Parathyroid adenoma (tissue), 2 donors: Measurements from ENCODE around the gene TRABD2B.

Source experiments
- H2AFZ ChIP-seq: fragments of 300-600 bp; sonication (generic); one replicate; pipeline ENCODE4 v1.7.0; 2017; ENCODE audit warnings: antibody characterized with exemption, mild to moderate bottlenecking
- H3K27ac ChIP-seq: fragments of 300-600 bp; sonication (generic); one replicate; pipeline ENCODE4 v1.7.0; 2017
- H3K27me3 ChIP-seq: fragments of 300-600 bp; sonication (generic); one replicate; pipeline ENCODE4 v1.7.0; 2017; ENCODE audit warnings: low read length; ENCODE audit not compliant: control insufficient read depth, insufficient read depth
- H3K36me3 ChIP-seq: fragments of 300-600 bp; sonication (generic); one replicate; pipeline ENCODE4 v1.7.0; 2017; ENCODE audit warnings: low read length; ENCODE audit not compliant: control insufficient read depth, insufficient read depth
- H3K4me1 ChIP-seq: fragments of 300-600 bp; sonication (generic); one replicate; pipeline ENCODE4 v1.7.0; 2017; ENCODE audit warnings: control low read depth
- H3K4me2 ChIP-seq: fragments of 300-600 bp; sonication (generic); one replicate; pipeline ENCODE4 v1.7.0; 2017; ENCODE audit warnings: low read length
- H3K4me3 ChIP-seq: fragments of 300-600 bp; sonication (generic); one replicate; pipeline ENCODE4 v1.7.0; 2017; ENCODE audit warnings: low read depth, low read length
- H3K79me2 ChIP-seq: fragments of 300-600 bp; sonication (generic); one replicate; pipeline ENCODE4 v1.7.0; 2017; ENCODE audit warnings: control low read depth
- H3K9ac ChIP-seq: fragments of 300-600 bp; sonication (generic); one replicate; pipeline ENCODE4 v1.7.0; 2017; ENCODE audit warnings: mild to moderate bottlenecking
- H3K9me3 ChIP-seq: fragments of 300-600 bp; sonication (generic); one replicate; pipeline ENCODE4 v1.7.0; 2017; ENCODE audit warnings: low read length; ENCODE audit not compliant: control insufficient read depth
- TF ChIP-seq, protein P1 (sequence below): fragments of 300-600 bp; sonication (generic); IDR thresholded peaks from one replicate; pipeline ENCODE4 v1.7.0; 2017; ENCODE audit warnings: antibody characterized with exemption, mild to moderate bottlenecking
- donor health status: primary hyperparathyroidism.

Gene TRABD2B

DNA sequence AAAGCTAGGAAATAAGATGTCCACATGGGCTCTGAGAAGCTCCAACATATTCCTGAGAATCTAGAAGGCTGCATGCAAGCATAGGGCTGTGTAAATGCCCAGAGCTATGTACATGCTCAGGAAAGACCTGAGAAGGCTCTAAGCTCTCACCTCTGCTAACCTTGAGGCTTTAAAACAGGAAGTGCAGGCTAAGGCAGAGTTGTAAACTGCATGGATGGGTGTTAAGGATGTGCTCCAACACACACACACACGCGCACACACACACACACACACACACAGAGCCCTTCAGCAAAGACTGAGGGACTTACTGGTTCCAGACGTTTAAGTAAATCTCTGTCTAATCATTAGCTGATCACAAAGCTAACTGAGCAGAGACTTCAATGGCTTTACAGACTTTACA, 162.9 kb downstream of the TRABD2B start:
- no peaks in the 10 kb centered on the region for H3K79me2 ChIP-seq
- no peak overlapping the region for H3K9ac ChIP-seq
- H3K36me3 ChIP-seq = no peaks in the 10 kb centered on the region
- TF ChIP-seq, protein P1, sequence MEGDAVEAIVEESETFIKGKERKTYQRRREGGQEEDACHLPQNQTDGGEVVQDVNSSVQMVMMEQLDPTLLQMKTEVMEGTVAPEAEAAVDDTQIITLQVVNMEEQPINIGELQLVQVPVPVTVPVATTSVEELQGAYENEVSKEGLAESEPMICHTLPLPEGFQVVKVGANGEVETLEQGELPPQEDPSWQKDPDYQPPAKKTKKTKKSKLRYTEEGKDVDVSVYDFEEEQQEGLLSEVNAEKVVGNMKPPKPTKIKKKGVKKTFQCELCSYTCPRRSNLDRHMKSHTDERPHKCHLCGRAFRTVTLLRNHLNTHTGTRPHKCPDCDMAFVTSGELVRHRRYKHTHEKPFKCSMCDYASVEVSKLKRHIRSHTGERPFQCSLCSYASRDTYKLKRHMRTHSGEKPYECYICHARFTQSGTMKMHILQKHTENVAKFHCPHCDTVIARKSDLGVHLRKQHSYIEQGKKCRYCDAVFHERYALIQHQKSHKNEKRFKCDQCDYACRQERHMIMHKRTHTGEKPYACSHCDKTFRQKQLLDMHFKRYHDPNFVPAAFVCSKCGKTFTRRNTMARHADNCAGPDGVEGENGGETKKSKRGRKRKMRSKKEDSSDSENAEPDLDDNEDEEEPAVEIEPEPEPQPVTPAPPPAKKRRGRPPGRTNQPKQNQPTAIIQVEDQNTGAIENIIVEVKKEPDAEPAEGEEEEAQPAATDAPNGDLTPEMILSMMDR = no peak
- no peaks in the 10 kb centered on the region for H3K4me1 ChIP-seq
- H3K9me3 ChIP-seq = no peaks in the 10 kb centered on the region
- H2AFZ ChIP-seq = no peak overlapping the region
- H3K4me2 ChIP-seq = no peak overlapping the region
- no peak overlapping the region for H3K27ac ChIP-seq
- H3K27me3 ChIP-seq = no peaks in the 10 kb centered on the region
- H3K4me3 ChIP-seq = no peak overlapping the region

DNA sequence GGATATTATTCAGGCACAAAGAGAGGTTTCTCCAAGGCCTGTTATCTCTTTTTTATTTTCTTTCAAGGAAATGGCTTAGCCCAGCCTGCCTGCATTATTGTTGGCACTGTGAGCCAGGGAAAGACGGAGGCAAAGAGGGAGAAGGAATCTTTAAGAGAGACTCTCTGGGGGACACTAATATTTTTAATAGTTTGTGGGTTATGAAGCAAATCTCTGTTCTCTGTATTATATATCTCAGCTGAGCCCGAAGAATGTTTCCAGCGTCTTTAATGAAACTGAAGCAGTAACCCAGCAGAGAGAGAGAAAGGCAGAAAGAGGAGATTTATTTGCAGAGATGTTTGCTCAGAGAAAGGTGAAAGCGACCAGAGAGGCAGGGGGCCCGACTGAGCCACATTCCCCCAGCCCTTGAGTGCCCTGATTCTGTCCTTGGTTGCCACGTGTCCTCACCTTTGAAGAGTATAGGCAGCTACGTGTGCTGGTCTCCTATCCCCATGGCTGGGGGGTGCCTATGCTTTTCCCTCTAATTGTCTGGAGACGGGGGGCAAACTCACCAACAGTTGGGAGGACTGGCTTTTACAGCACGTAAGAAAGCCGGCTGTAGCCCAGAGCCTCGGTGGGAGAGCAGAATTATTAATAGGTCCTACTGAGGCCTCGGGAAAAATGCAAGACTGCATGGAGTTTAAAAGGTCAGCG, 166.4 kb downstream of the TRABD2B start:
- no peak overlapping the region for H2AFZ ChIP-seq
- TF ChIP-seq, protein P1 = no peak
- no peaks in the 10 kb centered on the region for H3K27me3 ChIP-seq
- no peak overlapping the region for H3K9ac ChIP-seq
- H3K4me3 ChIP-seq = no peak overlapping the region
- no peak overlapping the region for H3K4me2 ChIP-seq
- no peaks in the 10 kb centered on the region for H3K9me3 ChIP-seq
- H3K4me1 ChIP-seq = no peaks in the 10 kb centered on the region
- H3K36me3 ChIP-seq = no peaks in the 10 kb centered on the region
- no peaks in the 10 kb centered on the region for H3K79me2 ChIP-seq
- H3K27ac ChIP-seq = no peak overlapping the region

DNA sequence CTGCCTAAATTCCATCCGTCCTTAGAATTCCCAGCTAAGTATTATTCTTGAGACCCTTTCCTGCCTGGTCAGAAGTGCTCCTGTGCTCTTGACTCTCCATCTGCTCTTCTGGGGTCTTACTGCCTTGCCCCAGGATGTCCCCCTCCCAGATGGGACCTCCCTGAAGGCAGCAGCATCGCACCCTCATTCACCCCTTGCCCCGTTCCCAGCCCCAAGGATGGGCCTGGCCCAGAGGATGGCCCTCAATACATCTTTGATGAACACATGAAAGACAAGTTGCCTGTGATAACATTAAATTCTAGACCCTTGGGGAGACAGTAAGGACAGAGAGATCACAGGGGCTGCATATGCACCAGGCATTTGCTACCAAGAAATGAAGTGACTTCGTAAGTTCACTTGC, 167.2 kb downstream of the TRABD2B start:
- Histone ChIP-seq H3K36me3 (no peaks in the 10 kb centered on the region), H2AFZ (no peak overlapping the region), H3K27ac (no peak overlapping the region), H3K4me3 (no peak overlapping the region), H3K9me3 (no peaks in the 10 kb centered on the region), H3K4me2 (no peak overlapping the region), H3K27me3 (no peaks in the 10 kb centered on the region), H3K79me2 (no peaks in the 10 kb centered on the region), H3K4me1 (no peaks in the 10 kb centered on the region), H3K9ac (no peak overlapping the region)
- TF ChIP-seq, protein P1 = no peak

DNA sequence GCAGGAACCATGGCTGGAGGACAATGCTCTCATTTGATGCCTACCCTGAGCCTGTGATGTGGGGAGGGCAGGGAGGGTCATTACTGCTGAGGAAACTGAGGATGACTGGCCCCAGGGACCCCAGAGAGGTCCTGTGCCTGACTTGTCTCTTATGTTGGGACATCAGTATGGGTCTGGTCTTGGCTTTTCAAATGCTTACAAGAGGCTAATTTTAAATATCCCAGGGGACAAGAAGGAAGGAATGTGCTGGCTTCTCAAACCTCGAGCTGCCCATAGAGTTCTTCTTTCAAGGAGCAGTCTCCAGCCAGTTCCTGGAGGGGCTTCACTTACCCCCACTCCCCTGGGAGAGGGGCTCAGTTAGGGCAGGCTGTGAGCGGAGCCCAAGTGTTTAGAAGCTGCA, 168.2 kb downstream of the TRABD2B start:
- H3K9me3 ChIP-seq = no peaks in the 10 kb centered on the region
- TF ChIP-seq, protein P1 = no peak

DNA sequence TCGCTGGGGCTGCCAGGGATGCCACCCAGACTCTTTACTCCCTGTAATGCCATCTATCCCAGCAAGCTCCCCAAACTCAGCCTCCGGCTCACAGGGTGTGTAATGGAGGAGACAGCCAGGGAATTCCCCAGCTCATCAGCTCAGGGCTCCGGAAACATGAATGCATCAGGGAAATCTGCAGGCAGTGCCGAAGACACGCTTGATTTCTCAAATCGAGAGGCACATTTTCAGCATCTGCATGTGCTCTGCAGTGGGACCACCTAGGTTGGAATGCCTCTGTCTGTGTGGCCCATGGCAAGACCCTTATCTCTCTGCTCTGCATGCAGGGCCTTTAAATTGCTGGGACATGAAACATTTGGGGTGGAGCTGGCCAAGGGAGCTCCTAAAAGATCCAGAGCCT, 170.1 kb downstream of the TRABD2B start:
- H3K4me3 ChIP-seq = no peak overlapping the region
- TF ChIP-seq, protein P1 = no peak
- no peaks in the 10 kb centered on the region for H3K79me2 ChIP-seq
- no peaks in the 10 kb centered on the region for H3K36me3 ChIP-seq
- H3K27ac ChIP-seq = no peak overlapping the region
- no peaks in the 10 kb centered on the region for H3K27me3 ChIP-seq
- no peak overlapping the region for H3K4me2 ChIP-seq
- H3K9ac ChIP-seq = no peak overlapping the region
- H3K4me1 ChIP-seq = no peaks in the 10 kb centered on the region
- H3K9me3 ChIP-seq = no peaks in the 10 kb centered on the region
- no peak overlapping the region for H2AFZ ChIP-seq

More for the DNA sequence above, 168.2 kb downstream of the TRABD2B start:
- Histone ChIP-seq H3K4me1 (no peaks in the 10 kb centered on the region), H3K79me2 (no peaks in the 10 kb centered on the region), H3K4me2 (no peak overlapping the region), H3K27ac (no peak overlapping the region), H2AFZ (no peak overlapping the region), H3K4me3 (no peak overlapping the region), H3K9ac (no peak overlapping the region), H3K27me3 (no peaks in the 10 kb centered on the region), H3K36me3 (no peaks in the 10 kb centered on the region)
